Measurements from ENCODE around the gene DOCK11.
"Not testable (repeated sequence)": the region's sequence is repeated elsewhere in the genome, so short reads cannot be mapped to it uniquely, and the experiment has no call there.

The DOCK11 gene

GRCh38 chrX:118495061-118495921, at the start of gene DOCK11:
DOCK11 (plus strand) TSS chrX:118495815; CDS start chrX:118495972, 157 bp downstream.
- no peak for DNase-seq

- no peak for DNase-seq
Observed at GRCh38 chrX:118448273-118448783, 47.3 kb upstream of the DOCK11 start.

GRCh38 chrX:118455013-118455412, 40.6 kb upstream of the DOCK11 start:
- DNase-seq, result no peak

GRCh38 chrX:118459494-118459893, 36.1 kb upstream of the DOCK11 start:
- DNase-seq, result peak; percentile 42

GRCh38 chrX:118464501-118464900, 31.1 kb upstream of the DOCK11 start:
- DNase-seq, result no peak

GRCh38 chrX:118468122-118468521, 27.5 kb upstream of the DOCK11 start:
- DNase-seq, result no peak

- DNase-seq, result not testable (repeated sequence)
Observed at GRCh38 chrX:118470721-118471347, 24.8 kb upstream of the DOCK11 start.

GRCh38 chrX:118474586-118474985, 21.0 kb upstream of the DOCK11 start:
- no peak for DNase-seq

- no peak for DNase-seq
Observed at GRCh38 chrX:118475903-118476302, 19.7 kb upstream of the DOCK11 start.

GRCh38 chrX:118480172-118480571, 15.4 kb upstream of the DOCK11 start:
- no peak for DNase-seq

- DNase-seq, result not testable (repeated sequence)
Observed at GRCh38 chrX:118482384-118482783, 13.2 kb upstream of the DOCK11 start.

GRCh38 chrX:118484216-118484903, 11.3 kb upstream of the DOCK11 start:
- DNase-seq, result no peak

GRCh38 chrX:118486693-118487092, 8.9 kb upstream of the DOCK11 start:
- DNase-seq, result not testable (repeated sequence)

- DNase-seq, result no peak
Observed at GRCh38 chrX:118493016-118493415, 2.6 kb upstream of the DOCK11 start.

- DNase-seq, result no peak
Observed at GRCh38 chrX:118493653-118494297, 1.8 kb upstream of the DOCK11 start.

- DNase-seq, result no peak
Observed at GRCh38 chrX:118495958-118496762, 545 bp downstream of the DOCK11 start.

GRCh38 chrX:118496763-118497079, 1.1 kb downstream of the DOCK11 start:
- DNase-seq, result no peak

- no peak for DNase-seq
Observed at GRCh38 chrX:118497180-118497818, 1.7 kb downstream of the DOCK11 start.

GRCh38 chrX:118498351-118498750, 2.7 kb downstream of the DOCK11 start:
- DNase-seq, result no peak

- DNase-seq, result no peak
Observed at GRCh38 chrX:118498755-118499154, 3.1 kb downstream of the DOCK11 start.

GRCh38 chrX:118499295-118499694, 3.7 kb downstream of the DOCK11 start:
- DNase-seq, result no peak

All from NCI-H524 treated with DMSO at 0.1 percent for 48 hours (cell line).